WTC11 (cell line): ENCODE data around the gene SNIP1. TPM values are rescaled to one million over a fixed set of nuclear protein-coding genes. Genes with fewer than 3 reads are reported as not detected.

Experiments
- AR ChIP-seq: fragments of 250-450 bp; sonication (Bioruptor Pico); IDR thresholded peaks from 2 replicates; pipeline ENCODE4 v1.9.0; 2021; ENCODE audit warnings: mild to moderate bottlenecking
- CTCF ChIP-seq: fragments of 200-600 bp; IDR thresholded peaks from 2 replicates; pipeline ENCODE4 v1.8.0; 2022; ENCODE audit warnings: antibody characterized with exemption
- GTF2I ChIP-seq: fragments of 250-450 bp; sonication (Bioruptor Pico); conservative IDR thresholded peaks from 2 replicates; pipeline ENCODE4 v1.4.0; 2021; ENCODE audit warnings: mild to moderate bottlenecking
- JAZF1 ChIP-seq: fragments of 250-450 bp; sonication (Bioruptor Pico); IDR thresholded peaks from 2 replicates; pipeline ENCODE4 v1.9.0; 2021; ENCODE audit warnings: moderate library complexity, mild to moderate bottlenecking, inconsistent platforms
- KAT7 ChIP-seq: sonication (generic); formaldehyde crosslinking; IDR thresholded peaks from 2 replicates; pipeline ENCODE4 v1.8.1; 2023; ENCODE audit warnings: missing genetic modification reagents, mild to moderate bottlenecking, borderline replicate concordance
- MLX ChIP-seq: sonication (generic); formaldehyde crosslinking; IDR thresholded peaks from 2 replicates; pipeline ENCODE4 v1.8.1; 2023; ENCODE audit warnings: mild to moderate bottlenecking, missing genetic modification reagents, moderate library complexity
- NR2C2 ChIP-seq: sonication (generic); formaldehyde crosslinking; IDR thresholded peaks from 2 replicates; pipeline ENCODE4 v1.8.0; 2022; ENCODE audit warnings: mild to moderate bottlenecking, missing genetic modification reagents
- PRDM15 ChIP-seq: sonication (generic); formaldehyde crosslinking; IDR thresholded peaks from 2 replicates; pipeline ENCODE4 v1.8.0; 2022; ENCODE audit warnings: missing genetic modification reagents
- SOX15 ChIP-seq: fragments of 250-450 bp; sonication (Bioruptor Pico); IDR thresholded peaks from 2 replicates; pipeline ENCODE4 v1.9.0; 2021; ENCODE audit warnings: mild to moderate bottlenecking
- ZNF317 ChIP-seq: sonication (generic); formaldehyde crosslinking; IDR thresholded peaks from 2 replicates; pipeline ENCODE4 v1.8.1; 2023; ENCODE audit warnings: low read depth, mild to moderate bottlenecking, moderate library complexity, missing genetic modification reagents, borderline replicate concordance
- ZNF396 ChIP-seq: fragments of 250-450 bp; sonication (Bioruptor Pico); IDR thresholded peaks from 2 replicates; pipeline ENCODE4 v1.8.0; 2021; ENCODE audit warnings: mild to moderate bottlenecking, moderate library complexity, borderline replicate concordance
- ZNF425 ChIP-seq: fragments of 250-450 bp; sonication (Bioruptor Pico); conservative IDR thresholded peaks from 2 replicates; pipeline ENCODE4 v1.9.0; 2021; ENCODE audit warnings: mild to moderate bottlenecking
- total RNA-seq: library from RNA; stranded (reverse); gene quantifications from 3 replicates; pipeline ENCODE4 v1.2.3, GENCODE V29; 2021

The SNIP1 gene
- total RNA-seq, 1 experiment from 2014 or later: 18.3 TPM

GRCh38 chr1:37561133-37562132 lies 7.3 kb upstream of the SNIP1 start (continued):
- TF ChIP-seq ZNF425 (CRISPR knock-in tag) (no peak), KAT7 (CRISPR knock-in tag) (no peak), NR2C2 (no peak), ZNF396 (CRISPR knock-in tag) (peak; percentile 44; the same call in 1 of the 2 replicates), JAZF1 (CRISPR knock-in tag) (no peak), AR (CRISPR knock-in tag) (no peak), ZNF317 (CRISPR knock-in tag) (no peak), GTF2I (CRISPR knock-in tag) (peak; percentile 87), MLX (CRISPR knock-in tag) (no peak), PRDM15 (CRISPR knock-in tag) (no peak), CTCF (peak; percentile 28; the same call in 1 of the 2 replicates), SOX15 (no peak)
